Activated CD8-positive, alpha-beta T cell treated with anti-CD3 and anti-CD28 coated beads, Interleukin-2, amount 10 ng/mL, durations not matched to agents 7 days and 5 days (primary cell): ENCODE results near the gene SLC9A1. TPM values are rescaled to one million over a fixed set of nuclear protein-coding genes. Genes with fewer than 3 reads are reported as not detected.

Source experiments
- ATAC-seq: fragments of 150-1000 bp; cut with Tn5 transposase; one replicate; pipeline ENCODE4 v1.10.0; 2021; ENCODE audit warnings: moderate library complexity
- CTCF ChIA-PET: fragments of 350-600 bp; sonication (Branson Sonifier 250); formaldehyde crosslinking; loops from one replicate; lab custom pipeline; 2021; ENCODE audit warnings: antibody characterized with exemption; lab: Charles Lee
- POLR2A ChIA-PET: fragments of 350-600 bp; sonication (Branson Sonifier 250); formaldehyde crosslinking; loops from one replicate; lab custom pipeline; 2021; ENCODE audit warnings: antibody characterized with exemption; lab: Charles Lee
- DNase-seq: peaks from one replicate; pipeline ENCODE4 v3.0.0-alpha.2; 2020
- H3K27ac Mint-ChIP-seq: one replicate; pipeline ENCODE4 v1.8.0; 2021; ENCODE audit warnings: mild to moderate bottlenecking, mixed read lengths
- H3K27me3 Mint-ChIP-seq: one replicate; pipeline ENCODE4 v1.8.0; 2021; ENCODE audit warnings: low read depth, mixed read lengths
- H3K36me3 Mint-ChIP-seq: one replicate; pipeline ENCODE4 v1.8.0; 2021; ENCODE audit warnings: low read depth, mixed read lengths
- H3K4me1 Mint-ChIP-seq: one replicate; pipeline ENCODE4 v1.8.0; 2021; ENCODE audit warnings: low read depth, mixed read lengths
- H3K4me3 Mint-ChIP-seq: one replicate; pipeline ENCODE4 v1.8.0; 2021; ENCODE audit warnings: mild to moderate bottlenecking, mixed read lengths
- H3K9me3 Mint-ChIP-seq: one replicate; pipeline ENCODE4 v1.8.0; 2022; ENCODE audit warnings: mixed read lengths; ENCODE audit not compliant: insufficient read depth
- total RNA-seq, 2 experiments: library from RNA; stranded (reverse); gene quantifications; one replicate each; pipeline ENCODE4 v1.2.3, GENCODE V29; 2021

Gene SLC9A1
- total RNA-seq, 2 experiments from 2014 or later, result 28.3 to 29.0 TPM

DNA sequence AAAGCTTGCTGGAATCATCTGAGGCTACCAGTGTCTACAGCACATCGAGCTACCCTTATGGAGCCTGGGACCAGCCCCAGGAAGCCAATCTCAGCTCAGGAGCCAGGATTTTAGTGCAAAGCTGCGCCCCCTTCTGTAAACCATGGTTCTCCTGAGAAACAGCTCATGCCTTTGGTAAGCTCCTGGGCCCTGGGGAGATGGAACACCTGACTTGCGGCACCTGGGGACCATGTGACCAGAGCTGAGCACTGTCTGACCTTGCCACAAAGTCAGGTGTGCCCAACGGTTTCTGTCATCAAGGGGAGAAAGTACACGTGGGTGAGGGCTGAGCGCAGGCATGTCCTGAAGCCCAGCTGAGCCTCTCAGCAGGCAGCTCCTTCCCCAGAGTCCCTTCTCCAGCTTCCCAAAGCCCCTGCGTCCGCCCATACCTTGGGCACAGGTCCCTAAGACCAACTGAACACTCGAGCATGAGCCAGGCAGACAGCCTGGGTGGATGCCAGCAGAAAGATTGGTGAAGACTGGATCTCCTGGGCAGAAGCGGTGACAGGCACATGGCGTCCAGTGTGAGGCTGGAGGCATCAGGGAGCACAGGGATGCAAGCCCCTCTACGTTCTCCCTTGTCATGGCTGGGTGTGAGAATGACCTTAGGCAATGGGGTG is 84.4 kb downstream of the SLC9A1 start:
- no peaks in the 10 kb centered on the region for H3K36me3 Mint-ChIP-seq

DNA sequence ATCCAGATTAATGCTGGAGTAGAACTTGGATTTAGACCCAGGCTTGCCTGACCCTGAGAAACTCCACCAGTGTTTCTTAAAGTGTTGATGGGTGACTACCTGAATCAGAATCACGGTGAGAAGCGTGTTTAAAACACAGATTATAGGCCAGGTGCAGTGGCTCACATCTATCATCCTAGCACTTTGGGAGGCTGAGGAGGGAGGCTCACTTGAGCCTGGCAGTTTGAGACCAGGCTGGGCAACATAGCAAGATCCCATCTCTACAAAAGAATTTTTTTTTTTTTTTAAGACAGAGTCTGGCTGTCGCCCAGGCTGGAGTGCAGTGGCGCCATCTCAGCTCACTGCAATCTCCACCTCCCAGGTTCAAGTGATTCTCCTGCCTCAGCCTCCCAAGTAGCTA is 86.0 kb downstream of the SLC9A1 start:
- DNase-seq, result no peak
- Mint-ChIP-seq H3K36me3 (no peaks in the 10 kb centered on the region), H3K27ac (no peak overlapping the region), H3K4me3 (no peak overlapping the region), H3K9me3 (no peaks in the 10 kb centered on the region), H3K27me3 (peaks cover 10% of the 10 kb centered on the region), H3K4me1 (no peaks in the 10 kb centered on the region)
- ATAC-seq, result no peak
- ChIA-PET POLR2A (no interaction called here), CTCF (interaction anchor here (0.7 to 5.1 kb wide), 2 partner anchors 23 to 26 kb away, joined by 3 to 33 read pairs; no protein-coding TSS in a partner anchor)

More for the DNA sequence above, 84.4 kb downstream of the SLC9A1 start:
- H3K27ac Mint-ChIP-seq, result no peak overlapping the region
- DNase-seq (no peak), ATAC-seq (no peak)
- H3K27me3 Mint-ChIP-seq, result peaks cover 10% of the 10 kb centered on the region
- no peaks in the 10 kb centered on the region for H3K9me3 Mint-ChIP-seq
- ChIA-PET CTCF (interaction anchor here (5.1 kb wide), 1 partner anchor 25 kb away, joined by 33 read pairs; no protein-coding TSS in a partner anchor), POLR2A (no interaction called here)
- H3K4me3 Mint-ChIP-seq, result no peak overlapping the region
- no peaks in the 10 kb centered on the region for H3K4me1 Mint-ChIP-seq

DNA sequence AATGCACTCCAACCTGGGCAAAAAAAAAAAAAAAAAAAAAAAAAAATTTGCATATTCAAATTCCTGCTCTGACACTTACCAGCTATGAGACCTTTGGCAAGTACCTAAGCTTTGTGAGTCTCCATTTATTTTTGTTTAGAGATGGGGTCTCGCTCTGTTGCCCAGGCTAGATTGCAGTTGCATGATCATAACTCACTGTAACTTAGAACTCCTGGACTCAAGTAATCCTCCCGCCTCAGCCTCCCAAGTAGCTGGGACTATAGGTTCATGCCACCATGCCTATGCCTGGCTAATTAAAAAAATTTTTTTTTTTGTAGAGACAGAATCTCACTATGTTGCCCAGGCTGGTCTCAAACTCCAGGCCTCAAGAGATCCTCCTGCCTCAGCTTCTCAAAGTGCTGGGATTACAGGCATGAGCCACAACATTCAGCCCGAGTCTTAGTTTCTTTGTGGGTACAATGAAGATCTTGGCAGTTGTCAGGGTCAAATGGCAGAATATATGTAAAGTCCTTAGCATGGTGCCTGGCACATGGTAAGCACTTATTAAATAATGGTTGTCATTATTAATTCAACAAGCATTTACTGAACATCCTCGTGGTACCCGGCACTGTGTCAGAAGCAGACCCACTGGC is 88.8 kb downstream of the SLC9A1 start:
- Mint-ChIP-seq H3K27ac (no peak overlapping the region), H3K9me3 (no peaks in the 10 kb centered on the region), H3K4me3 (no peak overlapping the region), H3K36me3 (no peaks in the 10 kb centered on the region), H3K27me3 (peaks cover 7% of the 10 kb centered on the region), H3K4me1 (no peaks in the 10 kb centered on the region)
- ATAC-seq (no peak), DNase-seq (no peak)
- CTCF ChIA-PET, result interaction anchor here (0.9 kb wide), 1 partner anchor 20 kb away, joined by 5 read pairs; no protein-coding TSS in a partner anchor
- POLR2A ChIA-PET, result no interaction called here

DNA sequence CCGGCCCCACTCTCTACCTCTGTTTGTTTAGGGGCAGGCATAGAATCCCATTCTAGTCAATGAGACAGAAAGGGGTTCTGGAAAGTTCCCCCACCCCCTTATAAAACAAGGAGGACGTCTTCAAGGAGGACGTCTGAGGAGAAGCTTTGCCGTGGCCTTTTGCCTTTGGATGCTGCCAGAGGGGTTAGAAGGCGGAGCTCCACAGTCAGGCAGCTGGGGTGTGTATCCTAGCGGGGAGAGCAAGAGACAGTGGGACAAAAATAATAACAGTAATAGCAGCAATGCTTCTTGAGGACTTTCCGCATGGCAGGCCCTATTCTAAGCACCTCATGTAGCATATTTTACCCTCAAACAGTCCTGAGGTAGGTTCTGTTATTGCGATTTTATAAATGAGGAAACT is 94.0 kb downstream of the SLC9A1 start:
- Mint-ChIP-seq H3K27ac (no peak overlapping the region), H3K4me1 (no peaks in the 10 kb centered on the region), H3K4me3 (no peak overlapping the region), H3K27me3 (no peaks in the 10 kb centered on the region), H3K9me3 (no peaks in the 10 kb centered on the region), H3K36me3 (no peaks in the 10 kb centered on the region)
- ChIA-PET POLR2A (no interaction called here), CTCF (interaction anchor here (1.7 to 3.2 kb wide), 3 partner anchors 15 to 37 kb away, joined by 6 to 19 read pairs (median 9); no protein-coding TSS in a partner anchor)
- DNase-seq (no peak), ATAC-seq (no peak)

DNA sequence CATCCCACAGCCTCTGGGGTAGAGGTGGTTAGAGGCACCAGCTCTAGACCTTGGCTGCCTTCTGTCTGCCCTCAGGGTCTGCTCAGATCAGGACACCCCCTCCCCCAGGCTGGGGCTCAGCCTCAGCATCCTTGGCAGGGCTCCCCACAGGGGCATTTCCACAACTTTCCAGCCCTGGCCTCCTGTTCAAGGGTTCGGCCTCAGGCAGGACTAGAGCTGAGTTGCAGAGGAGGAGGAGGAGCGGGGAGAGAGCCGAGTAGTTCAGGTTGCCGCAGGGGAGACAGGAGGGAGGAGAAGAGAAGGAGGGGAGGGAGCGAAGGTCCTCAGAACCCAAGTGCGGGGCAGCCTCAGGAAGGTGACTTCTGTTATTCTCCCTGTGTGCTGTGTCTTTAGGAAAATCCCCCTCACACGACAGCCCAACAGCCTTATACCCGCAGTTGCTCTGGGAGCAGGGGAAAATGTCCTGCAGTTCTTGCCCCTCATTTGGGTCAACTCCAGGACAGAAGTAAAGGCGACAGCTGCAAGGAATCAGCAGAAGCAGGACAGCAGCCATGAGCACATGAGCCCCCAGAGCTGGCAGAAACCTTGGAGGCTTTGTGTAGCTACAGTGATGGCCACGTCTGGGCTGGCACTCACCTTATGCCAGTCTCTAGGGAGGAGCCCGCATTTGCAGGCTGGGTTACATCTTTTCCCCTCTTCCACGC is 95.8 kb downstream of the SLC9A1 start:
- H3K36me3 Mint-ChIP-seq, result no peaks in the 10 kb centered on the region
- no peaks in the 10 kb centered on the region for H3K9me3 Mint-ChIP-seq
- ATAC-seq (no peak), DNase-seq (no peak)
- H3K4me3 Mint-ChIP-seq, result no peak overlapping the region
- H3K4me1 Mint-ChIP-seq, result no peaks in the 10 kb centered on the region
- POLR2A ChIA-PET, result no interaction called here
- CTCF ChIA-PET, result interaction anchor here (4.7 kb wide), 1 partner anchor 14 kb away, joined by 58 read pairs; no protein-coding TSS in a partner anchor
- H3K27ac Mint-ChIP-seq, result no peak overlapping the region
- H3K27me3 Mint-ChIP-seq, result no peaks in the 10 kb centered on the region

DNA sequence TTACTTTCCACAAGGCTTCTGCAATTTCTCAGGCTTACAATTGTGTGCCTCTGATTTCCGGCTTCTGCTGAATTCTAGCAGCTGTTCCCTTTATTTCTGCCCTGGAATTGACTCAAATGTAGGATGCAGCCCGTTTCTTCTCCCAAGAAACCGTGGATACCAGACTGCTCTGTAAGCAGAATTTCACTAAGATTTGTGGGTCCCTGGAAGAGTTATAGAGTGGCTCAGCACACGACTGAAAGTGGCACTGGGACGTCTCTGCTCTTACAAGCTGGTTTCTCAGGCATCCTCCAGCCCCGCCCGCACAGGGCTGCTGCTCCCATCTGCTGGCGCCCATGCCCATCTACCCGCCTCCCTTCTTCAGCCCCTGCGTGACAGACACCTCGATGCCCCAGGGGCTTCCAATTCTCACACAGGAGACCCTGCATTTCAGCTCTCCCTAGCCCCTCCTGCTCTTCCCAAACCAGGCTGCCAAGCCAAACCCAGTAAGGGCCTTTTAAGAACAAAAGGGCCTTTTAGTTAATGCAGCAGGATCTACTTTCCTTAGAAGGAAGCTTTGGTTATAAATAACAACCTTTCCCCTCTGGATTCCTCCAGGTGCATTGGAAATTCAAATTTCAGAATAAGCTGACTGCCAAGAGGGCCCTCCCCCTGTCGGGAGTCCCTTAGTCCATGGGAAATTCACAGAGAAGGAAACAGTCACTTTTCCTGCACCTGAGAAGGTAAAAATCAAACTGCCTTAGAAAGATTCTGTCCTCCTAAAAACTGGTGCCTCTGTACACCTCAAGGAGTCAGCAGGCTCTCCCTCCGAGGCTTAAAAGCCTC is 96.9 kb downstream of the SLC9A1 start:
- ChIA-PET POLR2A (no interaction called here), CTCF (interaction anchor here (0.8 to 4.7 kb wide), 2 partner anchors 13 to 238 kb away, joined by 3 to 58 read pairs; no protein-coding TSS in a partner anchor)
- no peak overlapping the region for H3K27ac Mint-ChIP-seq
- H3K36me3 Mint-ChIP-seq, result no peaks in the 10 kb centered on the region
- no peaks in the 10 kb centered on the region for H3K9me3 Mint-ChIP-seq
- H3K4me3 Mint-ChIP-seq, result no peak overlapping the region
- no peak for DNase-seq
- no peak for ATAC-seq
- no peaks in the 10 kb centered on the region for H3K27me3 Mint-ChIP-seq
- no peaks in the 10 kb centered on the region for H3K4me1 Mint-ChIP-seq

DNA sequence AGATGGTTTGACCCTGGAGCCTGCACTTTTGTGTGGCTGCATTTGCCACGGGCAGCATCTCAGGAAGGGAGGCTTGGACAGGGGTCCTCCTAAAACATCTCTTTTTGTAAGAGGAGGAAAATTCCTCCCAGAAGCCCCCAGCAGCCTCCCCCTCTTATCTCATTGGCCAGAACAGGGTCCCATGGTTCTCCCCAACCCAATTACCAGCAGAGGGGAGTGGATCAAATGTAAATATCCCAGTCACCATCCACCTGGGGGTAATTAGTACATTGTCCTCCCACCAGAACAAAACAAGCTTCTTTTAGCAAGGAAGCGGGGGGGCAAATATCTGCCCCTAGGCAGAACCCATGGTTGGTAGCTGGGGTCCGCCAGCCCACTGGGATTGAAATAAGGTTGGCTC is 97.5 kb downstream of the SLC9A1 start:
- DNase-seq (no peak), ATAC-seq (no peak)
- Mint-ChIP-seq H3K36me3 (no peaks in the 10 kb centered on the region), H3K4me1 (no peaks in the 10 kb centered on the region), H3K9me3 (no peaks in the 10 kb centered on the region), H3K4me3 (no peak overlapping the region), H3K27me3 (no peaks in the 10 kb centered on the region), H3K27ac (no peak overlapping the region)
- POLR2A ChIA-PET, result no interaction called here
- CTCF ChIA-PET, result interaction anchor here (0.8 to 4.7 kb wide), 2 partner anchors 12 to 239 kb away, joined by 3 to 58 read pairs; no protein-coding TSS in a partner anchor

DNA sequence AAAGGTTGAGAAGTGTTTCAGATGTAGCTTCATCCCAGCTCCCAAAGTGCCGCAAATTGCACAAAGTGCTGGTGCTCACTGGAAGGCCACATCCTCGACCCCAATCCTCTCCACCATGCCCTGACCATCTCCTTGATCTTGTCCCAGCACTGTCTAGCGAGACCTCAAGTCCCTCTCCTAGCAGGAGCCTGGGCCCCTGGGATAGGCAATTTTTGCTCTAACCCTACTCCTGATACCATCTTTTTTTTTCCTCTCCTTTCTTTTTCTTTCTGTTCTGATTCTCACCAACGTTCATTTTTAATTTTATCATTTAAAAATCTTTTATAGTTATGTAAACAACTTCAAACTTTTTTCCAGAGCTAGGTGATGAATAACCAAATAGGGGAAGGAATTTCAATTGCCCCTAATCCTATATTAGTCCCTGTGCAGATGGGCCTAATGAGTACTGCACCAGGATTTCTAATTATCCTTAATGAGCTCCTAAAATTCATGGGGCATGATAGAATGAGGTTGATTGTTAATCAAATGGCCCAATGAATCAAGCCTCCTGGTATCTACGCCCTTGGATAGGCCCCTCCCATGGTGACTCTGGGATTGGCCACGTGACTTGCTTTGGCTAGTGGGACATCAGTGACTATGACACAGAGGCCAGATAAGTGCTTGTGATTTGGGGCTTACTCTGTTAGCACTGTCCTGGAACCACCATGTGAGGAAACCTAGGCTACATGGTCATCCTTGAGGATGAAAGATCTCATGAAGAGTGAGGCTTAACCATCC is 100.8 kb downstream of the SLC9A1 start:
- Mint-ChIP-seq H3K4me1 (no peaks in the 10 kb centered on the region), H3K9me3 (no peaks in the 10 kb centered on the region), H3K36me3 (no peaks in the 10 kb centered on the region), H3K4me3 (no peak overlapping the region), H3K27ac (no peak overlapping the region), H3K27me3 (no peaks in the 10 kb centered on the region)
- DNase-seq (no peak), ATAC-seq (no peak)
- ChIA-PET POLR2A (interaction anchor here (0.6 kb wide), 1 partner anchor 143 kb away, joined by 3 read pairs; no protein-coding TSS in a partner anchor), CTCF (interaction anchor here (0.7 to 4.7 kb wide), 7 partner anchors 9 to 242 kb away, joined by 3 to 58 read pairs (median 4); no protein-coding TSS in a partner anchor)

DNA sequence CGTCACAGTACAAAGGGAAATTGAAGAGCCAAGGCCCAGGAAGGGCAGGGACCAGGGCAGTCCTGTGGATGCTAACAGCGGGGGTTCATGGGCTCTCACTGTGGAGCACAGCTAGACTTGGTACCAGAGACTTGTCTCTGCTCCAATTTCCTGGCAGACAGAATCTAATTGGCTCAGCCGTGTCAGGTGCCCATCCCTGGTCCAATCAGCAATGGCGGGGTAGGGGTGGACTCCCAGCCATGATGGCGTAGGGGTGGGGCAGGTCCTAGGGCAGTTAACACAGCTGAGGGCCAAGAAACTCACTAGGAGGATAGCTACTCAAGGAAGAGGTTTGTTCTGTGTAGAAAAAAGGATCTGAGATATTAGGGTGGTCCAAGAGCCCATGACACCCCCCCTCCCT is 102.4 kb downstream of the SLC9A1 start:
- DNase-seq (no peak), ATAC-seq (no peak)
- ChIA-PET CTCF (interaction anchor here (1.6 kb wide), 1 partner anchor 8 kb away, joined by 6 read pairs; no protein-coding TSS in a partner anchor), POLR2A (interaction anchor here (0.5 kb wide), 1 partner anchor 667 kb away, joined by 3 read pairs; no protein-coding TSS in a partner anchor)
- no peak overlapping the region for H3K27ac Mint-ChIP-seq
- no peaks in the 10 kb centered on the region for H3K9me3 Mint-ChIP-seq
- H3K27me3 Mint-ChIP-seq, result no peaks in the 10 kb centered on the region
- no peaks in the 10 kb centered on the region for H3K4me1 Mint-ChIP-seq
- no peaks in the 10 kb centered on the region for H3K36me3 Mint-ChIP-seq
- H3K4me3 Mint-ChIP-seq, result no peak overlapping the region

DNA sequence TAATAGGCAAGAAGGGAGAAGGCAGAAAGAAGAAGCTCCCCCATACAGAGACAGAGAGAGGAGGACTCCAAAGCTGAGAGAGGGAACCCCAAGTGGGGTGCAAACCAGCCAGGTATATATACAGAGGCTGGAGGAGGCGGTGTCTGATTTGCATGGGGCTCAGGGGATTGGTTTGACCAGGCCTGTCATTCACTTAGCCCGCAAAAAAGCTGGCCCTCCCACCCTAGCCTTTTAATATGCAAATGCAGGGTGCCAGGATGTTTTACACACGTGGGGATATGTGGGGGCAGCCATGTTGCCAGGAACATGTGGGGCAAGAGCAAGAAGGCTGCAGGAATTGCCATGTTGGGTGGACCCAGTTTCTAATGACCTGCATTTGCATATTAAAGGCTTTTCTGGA is 105.3 kb downstream of the SLC9A1 start:
- DNase-seq, result peak; percentile 23
- H3K36me3 Mint-ChIP-seq, result no peaks in the 10 kb centered on the region
- no peak for ATAC-seq
- ChIA-PET CTCF (interaction anchor here (10.7 kb wide), 1 partner anchor 46 kb away, joined by 460 read pairs; no protein-coding TSS in a partner anchor), POLR2A (no interaction called here)
- H3K4me1 Mint-ChIP-seq, result peaks cover 18% of the 10 kb centered on the region
- no peaks in the 10 kb centered on the region for H3K9me3 Mint-ChIP-seq
- H3K27ac Mint-ChIP-seq, result no peak overlapping the region
- no peaks in the 10 kb centered on the region for H3K27me3 Mint-ChIP-seq
- H3K4me3 Mint-ChIP-seq, result no peak overlapping the region
